Measurements from ENCODE around the gene FOXP2.

DNA sequence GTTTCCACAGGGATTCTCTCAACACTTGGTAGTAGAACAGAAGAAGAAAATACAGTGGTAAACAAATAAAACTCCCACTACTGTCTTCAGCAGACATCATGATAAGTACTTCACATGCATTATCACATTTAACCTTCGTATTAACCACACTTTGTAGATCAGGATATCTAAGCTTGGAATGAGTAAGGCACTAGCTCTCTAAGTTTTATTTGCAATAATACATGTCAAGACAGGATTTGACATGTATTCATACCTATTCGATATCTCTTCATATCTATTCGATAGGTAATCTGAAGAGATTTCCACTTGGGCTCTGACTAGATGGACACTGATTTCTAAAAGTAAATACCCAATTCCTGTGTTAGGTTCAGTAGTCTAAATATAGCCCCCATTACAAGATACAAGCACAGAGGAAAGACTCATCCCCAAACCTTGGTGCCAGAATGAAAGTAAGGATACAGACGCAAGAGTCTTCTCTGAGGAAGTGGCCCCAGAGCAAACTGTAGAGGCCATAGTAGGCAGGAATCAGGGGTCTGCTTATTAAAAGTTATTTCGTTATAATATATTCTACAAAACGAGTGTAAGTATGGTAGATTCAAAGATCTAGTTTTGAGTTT lies 58.4 kb downstream of the FOXP2 start:
- no peak for TF ChIP-seq EZH2 (IDR thresholded peaks at IDR 0.05; ENCODE audit: borderline replicate concordance, insufficient read depth, low read depth, low read length, poor library complexity, severe bottlenecking)
- TF ChIP-seq, protein P1, sequence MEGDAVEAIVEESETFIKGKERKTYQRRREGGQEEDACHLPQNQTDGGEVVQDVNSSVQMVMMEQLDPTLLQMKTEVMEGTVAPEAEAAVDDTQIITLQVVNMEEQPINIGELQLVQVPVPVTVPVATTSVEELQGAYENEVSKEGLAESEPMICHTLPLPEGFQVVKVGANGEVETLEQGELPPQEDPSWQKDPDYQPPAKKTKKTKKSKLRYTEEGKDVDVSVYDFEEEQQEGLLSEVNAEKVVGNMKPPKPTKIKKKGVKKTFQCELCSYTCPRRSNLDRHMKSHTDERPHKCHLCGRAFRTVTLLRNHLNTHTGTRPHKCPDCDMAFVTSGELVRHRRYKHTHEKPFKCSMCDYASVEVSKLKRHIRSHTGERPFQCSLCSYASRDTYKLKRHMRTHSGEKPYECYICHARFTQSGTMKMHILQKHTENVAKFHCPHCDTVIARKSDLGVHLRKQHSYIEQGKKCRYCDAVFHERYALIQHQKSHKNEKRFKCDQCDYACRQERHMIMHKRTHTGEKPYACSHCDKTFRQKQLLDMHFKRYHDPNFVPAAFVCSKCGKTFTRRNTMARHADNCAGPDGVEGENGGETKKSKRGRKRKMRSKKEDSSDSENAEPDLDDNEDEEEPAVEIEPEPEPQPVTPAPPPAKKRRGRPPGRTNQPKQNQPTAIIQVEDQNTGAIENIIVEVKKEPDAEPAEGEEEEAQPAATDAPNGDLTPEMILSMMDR (IDR thresholded peaks at IDR 0.05), result no peak

Data from B cell (primary cell).